SK-N-MC (cell line): ENCODE results near the gene MXRA7.
"Not testable (repeated sequence)": the region's sequence is repeated elsewhere in the genome, so short reads cannot be mapped to it uniquely, and the experiment has no call there.

Source experiments
- EZH2 ChIP-seq: fragments of 200-600 bp; sonication (generic); IDR thresholded peaks from one replicate; pipeline ENCODE4 v1.6.1; 2017; ENCODE audit warnings: antibody characterized with exemption
- POLR2AphosphoS5 ChIP-seq: IDR thresholded peaks from 2 replicates; pipeline ENCODE4 v1.6.1; 2012; ENCODE audit warnings: mild to moderate bottlenecking, low read depth, low read length, borderline replicate concordance

GRCh38 chr17:76731800-76732733 lies 21.3 kb upstream of the MXRA7 start:
- TF ChIP-seq POLR2AphosphoS5: peak; percentile 5; the same call in 1 of the 2 replicates
- not testable (repeated sequence) for TF ChIP-seq EZH2
